WTC11 (cell line): ENCODE results near the gene ZNF91. TPM values are rescaled to one million over a fixed set of nuclear protein-coding genes. Genes with fewer than 3 reads are reported as not detected.
A peak's percentile ranks its signal among the peaks of the same experiment; 100 is the strongest.

Experiments used
- CBFB ChIP-seq: sonication (generic); formaldehyde crosslinking; IDR thresholded peaks from 2 replicates; pipeline ENCODE4 v1.8.1; 2022; ENCODE audit warnings: mild to moderate bottlenecking, low read depth, missing genetic modification reagents
- EMX1 ChIP-seq: fragments of 250-450 bp; sonication (Bioruptor Pico); IDR thresholded peaks from 2 replicates; pipeline ENCODE4 v1.8.0; 2021; ENCODE audit warnings: mild to moderate bottlenecking
- GRHL2 ChIP-seq: fragments of 250-450 bp; sonication (Bioruptor Pico); IDR thresholded peaks from 2 replicates; pipeline ENCODE4 v1.8.0; 2022; ENCODE audit warnings: mild to moderate bottlenecking, moderate library complexity; ENCODE audit not compliant: insufficient replicate concordance, severe bottlenecking
- NFE2L1 ChIP-seq: sonication (generic); formaldehyde crosslinking; IDR thresholded peaks from 2 replicates; pipeline ENCODE4 v1.8.1; 2023; ENCODE audit warnings: missing genetic modification reagents
- NR3C1 ChIP-seq: sonication (generic); formaldehyde crosslinking; conservative IDR thresholded peaks from 2 replicates; pipeline ENCODE4 v1.8.1; 2023; ENCODE audit warnings: low read depth, mild to moderate bottlenecking, missing genetic modification reagents
- TCF7 ChIP-seq: sonication (generic); formaldehyde crosslinking; IDR thresholded peaks from 2 replicates; pipeline ENCODE4 v1.8.0; 2022; ENCODE audit warnings: mild to moderate bottlenecking, low read depth, missing genetic modification reagents, moderate library complexity
- TP53 ChIP-seq: sonication (generic); formaldehyde crosslinking; IDR thresholded peaks from 2 replicates; pipeline ENCODE4 v1.8.1; 2023; ENCODE audit warnings: mild to moderate bottlenecking, missing genetic modification reagents
- total RNA-seq: library from RNA; stranded (reverse); gene quantifications from 3 replicates; pipeline ENCODE4 v1.2.3, GENCODE V29; 2021
- TF ChIP-seq, protein P1 (sequence below): sonication (generic); formaldehyde crosslinking; IDR thresholded peaks from 2 replicates; pipeline ENCODE4 v1.8.1; 2022; ENCODE audit warnings: low read depth, mild to moderate bottlenecking, moderate library complexity, missing genetic modification reagents, borderline replicate concordance
- TF ChIP-seq, protein P2 (sequence below): sonication (generic); formaldehyde crosslinking; IDR thresholded peaks from 2 replicates; pipeline ENCODE4 v1.8.1; 2022; ENCODE audit warnings: low read depth, missing genetic modification reagents, borderline replicate concordance
- TF ChIP-seq, protein P3 (sequence below): sonication (generic); formaldehyde crosslinking; IDR thresholded peaks from 2 replicates; pipeline ENCODE4 v1.8.0; 2022; ENCODE audit warnings: missing genetic modification reagents
- TF ChIP-seq, protein P4 (sequence below): sonication (generic); formaldehyde crosslinking; IDR thresholded peaks from 2 replicates; pipeline ENCODE4 v1.8.1; 2023; ENCODE audit warnings: mild to moderate bottlenecking, missing genetic modification reagents
- TF ChIP-seq, protein P5 (sequence below): sonication (generic); formaldehyde crosslinking; IDR thresholded peaks from 2 replicates; pipeline ENCODE4 v1.8.0; 2022; ENCODE audit warnings: mild to moderate bottlenecking, missing genetic modification reagents
- TF ChIP-seq, protein P6 (sequence below): fragments of 250-450 bp; sonication (Bioruptor Pico); IDR thresholded peaks from 2 replicates; pipeline ENCODE4 v2.1.2; 2022; ENCODE audit warnings: mild to moderate bottlenecking, moderate library complexity
- TF ChIP-seq, protein P7 (sequence below): sonication (generic); formaldehyde crosslinking; IDR thresholded peaks from 2 replicates; pipeline ENCODE4 v1.8.0; 2022; ENCODE audit warnings: mild to moderate bottlenecking, missing genetic modification reagents
- TF ChIP-seq, protein P8 (sequence below): fragments of 250-450 bp; sonication (Bioruptor Pico); conservative IDR thresholded peaks from 2 replicates; pipeline ENCODE4 v1.9.0; 2021; ENCODE audit warnings: mild to moderate bottlenecking
- TF ChIP-seq, protein P9 (sequence below): sonication (generic); formaldehyde crosslinking; IDR thresholded peaks from 2 replicates; pipeline ENCODE4 v1.8.0; 2023; ENCODE audit warnings: mild to moderate bottlenecking, missing genetic modification reagents
- TF ChIP-seq, protein P10 (sequence below): sonication (generic); formaldehyde crosslinking; IDR thresholded peaks from 2 replicates; pipeline ENCODE4 v1.8.1; 2023; ENCODE audit warnings: mild to moderate bottlenecking, moderate library complexity, missing genetic modification reagents
- TF ChIP-seq, protein P11 (sequence below): sonication (generic); formaldehyde crosslinking; IDR thresholded peaks from 2 replicates; pipeline ENCODE4 v1.8.1; 2023; ENCODE audit warnings: mild to moderate bottlenecking, missing genetic modification reagents, moderate library complexity

The ZNF91 gene
- total RNA-seq, 1 experiment from 2014 or later: 40.3 TPM

DNA sequence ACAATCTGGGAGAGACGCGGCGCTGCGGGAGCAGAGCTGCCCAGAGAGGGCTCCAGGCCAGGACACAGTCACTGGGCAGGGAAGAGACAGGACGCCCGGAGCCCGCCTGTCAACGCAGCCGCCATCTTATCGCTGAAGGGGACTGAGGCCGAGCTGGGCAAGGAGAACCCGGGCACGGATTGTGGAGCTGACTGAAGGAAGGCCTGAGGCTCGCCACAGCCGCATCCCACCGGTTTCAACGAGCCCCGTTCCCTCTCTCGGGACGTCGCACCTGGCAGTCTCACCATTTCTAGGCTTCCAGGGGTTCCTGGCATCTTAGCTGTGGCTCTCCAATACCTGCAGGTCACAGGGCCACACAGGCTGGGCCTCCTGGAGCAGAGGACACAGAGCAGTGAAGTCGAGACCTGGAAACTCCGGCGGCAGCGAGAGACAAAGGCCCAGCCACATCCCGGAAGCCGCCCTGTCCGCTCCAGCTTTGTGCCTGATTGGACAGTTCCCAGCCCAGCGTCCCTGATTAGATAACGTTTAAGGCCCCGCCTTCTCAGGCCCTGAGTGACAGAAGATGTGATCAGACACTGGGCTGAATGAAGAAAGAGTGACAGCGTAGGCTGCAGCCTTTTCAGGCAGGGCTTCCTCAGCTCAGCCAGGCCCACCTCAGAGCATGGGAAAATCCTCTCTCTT, at the start of gene ZNF91 (continued):
- TF ChIP-seq, protein P1, sequence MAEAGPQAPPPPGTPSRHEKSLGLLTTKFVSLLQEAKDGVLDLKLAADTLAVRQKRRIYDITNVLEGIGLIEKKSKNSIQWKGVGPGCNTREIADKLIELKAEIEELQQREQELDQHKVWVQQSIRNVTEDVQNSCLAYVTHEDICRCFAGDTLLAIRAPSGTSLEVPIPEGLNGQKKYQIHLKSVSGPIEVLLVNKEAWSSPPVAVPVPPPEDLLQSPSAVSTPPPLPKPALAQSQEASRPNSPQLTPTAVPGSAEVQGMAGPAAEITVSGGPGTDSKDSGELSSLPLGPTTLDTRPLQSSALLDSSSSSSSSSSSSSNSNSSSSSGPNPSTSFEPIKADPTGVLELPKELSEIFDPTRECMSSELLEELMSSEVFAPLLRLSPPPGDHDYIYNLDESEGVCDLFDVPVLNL (CRISPR knock-in tag): no peak
- TF ChIP-seq, protein P2, sequence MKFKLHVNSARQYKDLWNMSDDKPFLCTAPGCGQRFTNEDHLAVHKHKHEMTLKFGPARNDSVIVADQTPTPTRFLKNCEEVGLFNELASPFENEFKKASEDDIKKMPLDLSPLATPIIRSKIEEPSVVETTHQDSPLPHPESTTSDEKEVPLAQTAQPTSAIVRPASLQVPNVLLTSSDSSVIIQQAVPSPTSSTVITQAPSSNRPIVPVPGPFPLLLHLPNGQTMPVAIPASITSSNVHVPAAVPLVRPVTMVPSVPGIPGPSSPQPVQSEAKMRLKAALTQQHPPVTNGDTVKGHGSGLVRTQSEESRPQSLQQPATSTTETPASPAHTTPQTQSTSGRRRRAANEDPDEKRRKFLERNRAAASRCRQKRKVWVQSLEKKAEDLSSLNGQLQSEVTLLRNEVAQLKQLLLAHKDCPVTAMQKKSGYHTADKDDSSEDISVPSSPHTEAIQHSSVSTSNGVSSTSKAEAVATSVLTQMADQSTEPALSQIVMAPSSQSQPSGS (CRISPR knock-in tag): no peak
- TF ChIP-seq NR3C1 (CRISPR knock-in tag) (no peak), GRHL2 (CRISPR knock-in tag) (no peak), CBFB (CRISPR knock-in tag) (peak; percentile 54; the same call in 1 of the 2 replicates), TP53 (0 out of 2 replicates have a peak, but pooled peaks have one; percentile 62), EMX1 (CRISPR knock-in tag) (no peak), NFE2L1 (0 out of 2 replicates have a peak, but pooled peaks have one; percentile 32), TCF7 (CRISPR knock-in tag) (no peak)
- TF ChIP-seq, protein P3, sequence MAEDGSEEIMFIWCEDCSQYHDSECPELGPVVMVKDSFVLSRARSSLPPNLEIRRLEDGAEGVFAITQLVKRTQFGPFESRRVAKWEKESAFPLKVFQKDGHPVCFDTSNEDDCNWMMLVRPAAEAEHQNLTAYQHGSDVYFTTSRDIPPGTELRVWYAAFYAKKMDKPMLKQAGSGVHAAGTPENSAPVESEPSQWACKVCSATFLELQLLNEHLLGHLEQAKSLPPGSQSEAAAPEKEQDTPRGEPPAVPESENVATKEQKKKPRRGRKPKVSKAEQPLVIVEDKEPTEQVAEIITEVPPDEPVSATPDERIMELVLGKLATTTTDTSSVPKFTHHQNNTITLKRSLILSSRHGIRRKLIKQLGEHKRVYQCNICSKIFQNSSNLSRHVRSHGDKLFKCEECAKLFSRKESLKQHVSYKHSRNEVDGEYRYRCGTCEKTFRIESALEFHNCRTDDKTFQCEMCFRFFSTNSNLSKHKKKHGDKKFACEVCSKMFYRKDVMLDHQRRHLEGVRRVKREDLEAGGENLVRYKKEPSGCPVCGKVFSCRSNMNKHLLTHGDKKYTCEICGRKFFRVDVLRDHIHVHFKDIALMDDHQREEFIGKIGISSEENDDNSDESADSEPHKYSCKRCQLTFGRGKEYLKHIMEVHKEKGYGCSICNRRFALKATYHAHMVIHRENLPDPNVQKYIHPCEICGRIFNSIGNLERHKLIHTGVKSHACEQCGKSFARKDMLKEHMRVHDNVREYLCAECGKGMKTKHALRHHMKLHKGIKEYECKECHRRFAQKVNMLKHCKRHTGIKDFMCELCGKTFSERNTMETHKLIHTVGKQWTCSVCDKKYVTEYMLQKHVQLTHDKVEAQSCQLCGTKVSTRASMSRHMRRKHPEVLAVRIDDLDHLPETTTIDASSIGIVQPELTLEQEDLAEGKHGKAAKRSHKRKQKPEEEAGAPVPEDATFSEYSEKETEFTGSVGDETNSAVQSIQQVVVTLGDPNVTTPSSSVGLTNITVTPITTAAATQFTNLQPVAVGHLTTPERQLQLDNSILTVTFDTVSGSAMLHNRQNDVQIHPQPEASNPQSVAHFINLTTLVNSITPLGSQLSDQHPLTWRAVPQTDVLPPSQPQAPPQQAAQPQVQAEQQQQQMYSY (CRISPR knock-in tag): no peak
- TF ChIP-seq, protein P4, sequence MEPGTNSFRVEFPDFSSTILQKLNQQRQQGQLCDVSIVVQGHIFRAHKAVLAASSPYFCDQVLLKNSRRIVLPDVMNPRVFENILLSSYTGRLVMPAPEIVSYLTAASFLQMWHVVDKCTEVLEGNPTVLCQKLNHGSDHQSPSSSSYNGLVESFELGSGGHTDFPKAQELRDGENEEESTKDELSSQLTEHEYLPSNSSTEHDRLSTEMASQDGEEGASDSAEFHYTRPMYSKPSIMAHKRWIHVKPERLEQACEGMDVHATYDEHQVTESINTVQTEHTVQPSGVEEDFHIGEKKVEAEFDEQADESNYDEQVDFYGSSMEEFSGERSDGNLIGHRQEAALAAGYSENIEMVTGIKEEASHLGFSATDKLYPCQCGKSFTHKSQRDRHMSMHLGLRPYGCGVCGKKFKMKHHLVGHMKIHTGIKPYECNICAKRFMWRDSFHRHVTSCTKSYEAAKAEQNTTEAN: no peak
- TF ChIP-seq, protein P5, sequence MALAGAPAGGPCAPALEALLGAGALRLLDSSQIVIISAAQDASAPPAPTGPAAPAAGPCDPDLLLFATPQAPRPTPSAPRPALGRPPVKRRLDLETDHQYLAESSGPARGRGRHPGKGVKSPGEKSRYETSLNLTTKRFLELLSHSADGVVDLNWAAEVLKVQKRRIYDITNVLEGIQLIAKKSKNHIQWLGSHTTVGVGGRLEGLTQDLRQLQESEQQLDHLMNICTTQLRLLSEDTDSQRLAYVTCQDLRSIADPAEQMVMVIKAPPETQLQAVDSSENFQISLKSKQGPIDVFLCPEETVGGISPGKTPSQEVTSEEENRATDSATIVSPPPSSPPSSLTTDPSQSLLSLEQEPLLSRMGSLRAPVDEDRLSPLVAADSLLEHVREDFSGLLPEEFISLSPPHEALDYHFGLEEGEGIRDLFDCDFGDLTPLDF: no peak
- TF ChIP-seq, protein P6, sequence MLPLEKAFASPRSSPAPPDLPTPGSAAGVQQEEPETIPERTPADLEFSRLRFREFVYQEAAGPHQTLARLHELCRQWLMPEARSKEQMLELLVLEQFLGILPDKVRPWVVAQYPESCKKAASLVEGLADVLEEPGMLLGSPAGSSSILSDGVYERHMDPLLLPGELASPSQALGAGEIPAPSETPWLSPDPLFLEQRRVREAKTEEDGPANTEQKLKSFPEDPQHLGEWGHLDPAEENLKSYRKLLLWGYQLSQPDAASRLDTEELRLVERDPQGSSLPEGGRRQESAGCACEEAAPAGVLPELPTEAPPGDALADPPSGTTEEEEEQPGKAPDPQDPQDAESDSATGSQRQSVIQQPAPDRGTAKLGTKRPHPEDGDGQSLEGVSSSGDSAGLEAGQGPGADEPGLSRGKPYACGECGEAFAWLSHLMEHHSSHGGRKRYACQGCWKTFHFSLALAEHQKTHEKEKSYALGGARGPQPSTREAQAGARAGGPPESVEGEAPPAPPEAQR (CRISPR knock-in tag): no peak
- TF ChIP-seq, protein P7, sequence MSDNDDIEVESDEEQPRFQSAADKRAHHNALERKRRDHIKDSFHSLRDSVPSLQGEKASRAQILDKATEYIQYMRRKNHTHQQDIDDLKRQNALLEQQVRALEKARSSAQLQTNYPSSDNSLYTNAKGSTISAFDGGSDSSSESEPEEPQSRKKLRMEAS (CRISPR knock-in tag): peak; percentile 41; the same call in 1 of the 2 replicates
- TF ChIP-seq, protein P8, sequence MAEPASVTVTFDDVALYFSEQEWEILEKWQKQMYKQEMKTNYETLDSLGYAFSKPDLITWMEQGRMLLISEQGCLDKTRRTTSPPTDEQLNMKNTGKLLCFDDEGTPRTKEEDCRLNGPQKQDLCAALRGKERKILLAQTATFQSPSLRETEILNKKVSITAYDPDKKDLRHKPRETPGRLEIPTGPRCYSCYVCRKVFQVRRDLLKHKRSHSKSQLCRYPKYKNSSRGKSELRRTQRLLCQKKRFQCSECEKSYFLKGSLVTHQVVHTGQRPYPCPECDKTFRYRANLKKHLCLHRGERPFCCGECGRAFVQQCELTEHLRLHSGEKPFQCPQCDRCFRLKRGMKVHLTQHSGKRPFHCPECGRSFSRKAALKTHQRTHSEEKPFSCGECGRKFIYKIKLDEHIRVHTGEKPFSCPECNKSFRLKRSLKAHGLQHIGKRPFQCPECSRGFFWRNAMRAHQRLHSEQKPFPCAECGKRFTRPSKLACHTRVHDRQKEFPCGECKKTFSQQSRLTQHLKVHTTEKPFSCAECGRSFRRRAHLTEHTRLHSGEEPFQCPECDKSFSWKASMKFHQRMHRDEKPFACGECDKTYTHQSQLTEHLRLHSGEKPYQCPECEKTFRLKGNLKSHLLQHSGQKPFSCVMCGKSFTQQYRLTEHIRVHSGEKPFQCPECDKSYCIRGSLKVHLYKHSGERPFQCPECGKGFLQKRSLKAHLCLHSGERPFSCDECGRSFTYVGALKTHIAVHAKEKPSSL (CRISPR knock-in tag): no peak
- TF ChIP-seq, protein P9, sequence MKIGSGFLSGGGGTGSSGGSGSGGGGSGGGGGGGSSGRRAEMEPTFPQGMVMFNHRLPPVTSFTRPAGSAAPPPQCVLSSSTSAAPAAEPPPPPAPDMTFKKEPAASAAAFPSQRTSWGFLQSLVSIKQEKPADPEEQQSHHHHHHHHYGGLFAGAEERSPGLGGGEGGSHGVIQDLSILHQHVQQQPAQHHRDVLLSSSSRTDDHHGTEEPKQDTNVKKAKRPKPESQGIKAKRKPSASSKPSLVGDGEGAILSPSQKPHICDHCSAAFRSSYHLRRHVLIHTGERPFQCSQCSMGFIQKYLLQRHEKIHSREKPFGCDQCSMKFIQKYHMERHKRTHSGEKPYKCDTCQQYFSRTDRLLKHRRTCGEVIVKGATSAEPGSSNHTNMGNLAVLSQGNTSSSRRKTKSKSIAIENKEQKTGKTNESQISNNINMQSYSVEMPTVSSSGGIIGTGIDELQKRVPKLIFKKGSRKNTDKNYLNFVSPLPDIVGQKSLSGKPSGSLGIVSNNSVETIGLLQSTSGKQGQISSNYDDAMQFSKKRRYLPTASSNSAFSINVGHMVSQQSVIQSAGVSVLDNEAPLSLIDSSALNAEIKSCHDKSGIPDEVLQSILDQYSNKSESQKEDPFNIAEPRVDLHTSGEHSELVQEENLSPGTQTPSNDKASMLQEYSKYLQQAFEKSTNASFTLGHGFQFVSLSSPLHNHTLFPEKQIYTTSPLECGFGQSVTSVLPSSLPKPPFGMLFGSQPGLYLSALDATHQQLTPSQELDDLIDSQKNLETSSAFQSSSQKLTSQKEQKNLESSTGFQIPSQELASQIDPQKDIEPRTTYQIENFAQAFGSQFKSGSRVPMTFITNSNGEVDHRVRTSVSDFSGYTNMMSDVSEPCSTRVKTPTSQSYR (CRISPR knock-in tag): no peak
- TF ChIP-seq, protein P10, sequence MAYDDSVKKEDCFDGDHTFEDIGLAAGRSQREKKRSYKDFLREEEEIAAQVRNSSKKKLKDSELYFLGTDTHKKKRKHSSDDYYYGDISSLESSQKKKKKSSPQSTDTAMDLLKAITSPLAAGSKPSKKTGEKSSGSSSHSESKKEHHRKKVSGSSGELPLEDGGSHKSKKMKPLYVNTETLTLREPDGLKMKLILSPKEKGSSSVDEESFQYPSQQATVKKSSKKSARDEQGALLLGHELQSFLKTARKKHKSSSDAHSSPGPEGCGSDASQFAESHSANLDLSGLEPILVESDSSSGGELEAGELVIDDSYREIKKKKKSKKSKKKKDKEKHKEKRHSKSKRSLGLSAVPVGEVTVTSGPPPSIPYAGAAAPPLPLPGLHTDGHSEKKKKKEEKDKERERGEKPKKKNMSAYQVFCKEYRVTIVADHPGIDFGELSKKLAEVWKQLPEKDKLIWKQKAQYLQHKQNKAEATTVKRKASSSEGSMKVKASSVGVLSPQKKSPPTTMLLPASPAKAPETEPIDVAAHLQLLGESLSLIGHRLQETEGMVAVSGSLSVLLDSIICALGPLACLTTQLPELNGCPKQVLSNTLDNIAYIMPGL (CRISPR knock-in tag): no peak
- TF ChIP-seq, protein P11, sequence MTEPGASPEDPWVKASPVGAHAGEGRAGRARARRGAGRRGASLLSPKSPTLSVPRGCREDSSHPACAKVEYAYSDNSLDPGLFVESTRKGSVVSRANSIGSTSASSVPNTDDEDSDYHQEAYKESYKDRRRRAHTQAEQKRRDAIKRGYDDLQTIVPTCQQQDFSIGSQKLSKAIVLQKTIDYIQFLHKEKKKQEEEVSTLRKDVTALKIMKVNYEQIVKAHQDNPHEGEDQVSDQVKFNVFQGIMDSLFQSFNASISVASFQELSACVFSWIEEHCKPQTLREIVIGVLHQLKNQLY (CRISPR knock-in tag): no peak
